A549 (cell line): Measurements from ENCODE around the gene LRRC4C. TPM values are rescaled to one million over a fixed set of nuclear protein-coding genes. Genes with fewer than 3 reads are reported as not detected.

Source experiments
- ATAC-seq, 2 experiments: fragments of 200-7000 bp in 1 of 2; fragments of >200 bp in 1 of 2; cut with Nextera tagmentation in 1 of 2; cut with Tn5 transposase in 1 of 2; 3 replicates each; pipeline versions ENCODE4 v1.8.0 to v1.9.1; 2018 to 2020; ENCODE audit warnings: mild to moderate bottlenecking in 1 of 2, moderate library complexity in 1 of 2
- CTCF ChIA-PET: fragments of 300-600 bp; sonication (Branson Sonifier 250); formaldehyde crosslinking; extraction: SDS; loops from one replicate; lab custom pipeline; 2021; ENCODE audit warnings: antibody characterized with exemption, inconsistent platforms; lab: Yijun Ruan, JAX
- POLR2A ChIA-PET: fragments of 350-600 bp; formaldehyde crosslinking; extraction: SDS; loops from one replicate; lab custom pipeline; 2021; ENCODE audit warnings: antibody characterized with exemption, inconsistent platforms; lab: Yijun Ruan, JAX
- DNase-seq, 2 experiments: peaks; one replicate each; pipeline versions ENCODE4 v3.0.0 to v3.0.0-alpha.2; 2011 to 2016; ENCODE audit warnings: low read depth in 1 of 2, low spot score in 1 of 2
- FAIRE-seq: peaks from 2 replicates; lab custom pipeline; 2011; peaks lifted over from hg19 to GRCh38; lab: Jason Lieb, UNC
- H3K27ac ChIP-seq, 2 experiments: fragments of >200 bp; sonication (Bioruptor Twin); formaldehyde crosslinking; 3 replicates each; pipeline ENCODE4 v1.5.1; 2016 to 2017
- H3K4me1 ChIP-seq: fragments of >200 bp; sonication (Bioruptor Twin); formaldehyde crosslinking; 3 replicates; pipeline ENCODE4 v1.6.1; 2016
- H3K4me2 ChIP-seq: fragments of >200 bp; sonication (Bioruptor Twin); formaldehyde crosslinking; 3 replicates; pipeline ENCODE4 v1.6.1; 2016
- H3K4me3 ChIP-seq: fragments of >200 bp; sonication (Bioruptor Twin); formaldehyde crosslinking; 3 replicates; pipeline ENCODE4 v1.5.1; 2016
- H3K9me3 ChIP-seq: fragments of >200 bp; sonication (Bioruptor Twin); formaldehyde crosslinking; 3 replicates; pipeline ENCODE4 v1.6.1; 2016
- ATOH8 ChIP-seq: fragments of 250-450 bp; sonication (Bioruptor Pico); IDR thresholded peaks from 2 replicates; pipeline ENCODE4 v1.5.0; 2020; ENCODE audit warnings: low read depth, mild to moderate bottlenecking, moderate library complexity
- BCL3 ChIP-seq: fragments of >200 bp; sonication (Bioruptor Twin); formaldehyde crosslinking; IDR thresholded peaks from 3 replicates; pipeline ENCODE4 v1.6.1; 2016
- BHLHE40 ChIP-seq: IDR thresholded peaks from 2 replicates; pipeline ENCODE4 v1.6.1; 2012; ENCODE audit warnings: low read depth, low read length, inconsistent platforms
- CBX2 ChIP-seq: fragments of 200-600 bp; sonication (generic); IDR thresholded peaks from 2 replicates; pipeline ENCODE4 v1.6.1; 2016; ENCODE audit warnings: low read depth, mild to moderate bottlenecking, borderline replicate concordance
- CEBPB ChIP-seq, 2 experiments: fragments of >200 bp in 1 of 2; sonication (Bioruptor Twin) in 1 of 2; formaldehyde crosslinking in 1 of 2; IDR thresholded peaks; 2 replicates each; pipeline ENCODE4 v1.6.1; 2012 to 2016
- CHD4 ChIP-seq: fragments of 200-600 bp; sonication (generic); IDR thresholded peaks from 2 replicates; pipeline ENCODE4 v1.6.1; 2016; ENCODE audit warnings: antibody characterized with exemption, mild to moderate bottlenecking, borderline replicate concordance
- CTCF ChIP-seq: fragments of >200 bp; sonication (Bioruptor Twin); formaldehyde crosslinking; IDR thresholded peaks from 3 replicates; pipeline ENCODE4 v1.5.1; 2016
- E2F6 ChIP-seq: IDR thresholded peaks from 2 replicates; pipeline ENCODE4 v1.6.1; 2012; ENCODE audit warnings: low read depth, borderline replicate concordance
- EP300 ChIP-seq, 2 experiments: fragments of >200 bp; sonication (Bioruptor Twin); formaldehyde crosslinking; IDR thresholded peaks; 2 replicates in 1 of 2; 3 replicates in 1 of 2; pipeline ENCODE4 v1.6.1; 2016 to 2017
- ESRRA ChIP-seq: fragments of 150-350 bp; IDR thresholded peaks from 2 replicates; pipeline ENCODE4 v1.6.1; 2014; ENCODE audit warnings: mild to moderate bottlenecking, low read length, borderline replicate concordance
- GATA3 ChIP-seq: IDR thresholded peaks from 2 replicates; pipeline ENCODE4 v1.6.1; 2012; ENCODE audit warnings: borderline replicate concordance
- HES2 ChIP-seq: fragments of >200 bp; sonication (Bioruptor Twin); formaldehyde crosslinking; IDR thresholded peaks from 2 replicates; pipeline ENCODE4 v1.6.1; 2016
- HEYL ChIP-seq: fragments of 250-450 bp; sonication (Bioruptor Pico); IDR thresholded peaks from 2 replicates; pipeline ENCODE4 v1.8.0; 2021; ENCODE audit warnings: mild to moderate bottlenecking, moderate library complexity
- HOXA7 ChIP-seq: fragments of 250-450 bp; sonication (Bioruptor Pico); IDR thresholded peaks from 2 replicates; pipeline ENCODE4 v1.5.0; 2020; ENCODE audit warnings: mild to moderate bottlenecking, moderate library complexity
- HOXB5 ChIP-seq: fragments of 250-450 bp; sonication (Bioruptor Pico); IDR thresholded peaks from 2 replicates; pipeline ENCODE4 v1.5.0; 2020; ENCODE audit warnings: mild to moderate bottlenecking, moderate library complexity
- KDM1A ChIP-seq: fragments of 200-600 bp; sonication (generic); IDR thresholded peaks from 2 replicates; pipeline ENCODE4 v1.6.1; 2016; ENCODE audit warnings: low read depth, mild to moderate bottlenecking
- MAFK ChIP-seq: fragments of 450-650 bp; IDR thresholded peaks from 2 replicates; pipeline ENCODE4 v1.6.1; 2014; ENCODE audit not compliant: partially characterized antibody
- NFE2L2 ChIP-seq: fragments of 150-350 bp; conservative IDR thresholded peaks from 2 replicates; pipeline ENCODE4 v1.6.1; 2014; ENCODE audit warnings: low read length
- PBX3 ChIP-seq: IDR thresholded peaks from 2 replicates; pipeline ENCODE4 v1.6.1; 2012
- PHF8 ChIP-seq: fragments of 200-600 bp; sonication (generic); IDR thresholded peaks from 2 replicates; pipeline ENCODE4 v1.6.1; 2016; ENCODE audit warnings: low read depth, mild to moderate bottlenecking, antibody characterized with exemption, moderate library complexity, borderline replicate concordance
- POLR2A ChIP-seq: IDR thresholded peaks from 2 replicates; pipeline ENCODE4 v1.6.1; 2012; ENCODE audit warnings: mild to moderate bottlenecking, low read length
- POLR2AphosphoS2 ChIP-seq: conservative IDR thresholded peaks from 2 replicates; pipeline ENCODE4 v1.6.1; 2012; ENCODE audit warnings: low read length, improper control_type of control experiment, inconsistent platforms
- RCOR1 ChIP-seq: fragments of 150-350 bp; IDR thresholded peaks from 2 replicates; pipeline ENCODE4 v1.6.1; 2014; ENCODE audit warnings: antibody characterized with exemption, low read length, low read depth
- RFX5 ChIP-seq: fragments of 450-650 bp; IDR thresholded peaks from 2 replicates; pipeline ENCODE4 v1.7.1; 2014; ENCODE audit warnings: antibody characterized with exemption, mild to moderate bottlenecking, moderate library complexity
- SREBF2 ChIP-seq: fragments of 450-650 bp; IDR thresholded peaks from 2 replicates; pipeline ENCODE4 v1.6.1; 2014; ENCODE audit warnings: mild to moderate bottlenecking, moderate library complexity
- USF2 ChIP-seq: fragments of 450-650 bp; IDR thresholded peaks from 2 replicates; pipeline ENCODE4 v1.6.1; 2014; ENCODE audit warnings: antibody characterized with exemption
- ZC3H11A ChIP-seq: fragments of 450-650 bp; IDR thresholded peaks from 2 replicates; pipeline ENCODE4 v1.6.1; 2014; ENCODE audit warnings: antibody characterized with exemption, mild to moderate bottlenecking
- ZNF302 ChIP-seq: fragments of 250-450 bp; sonication (Bioruptor Pico); IDR thresholded peaks from 2 replicates; pipeline ENCODE4 v1.9.0; 2021; ENCODE audit warnings: inconsistent platforms, mild to moderate bottlenecking, moderate library complexity
- ZSCAN20 ChIP-seq: fragments of 250-450 bp; sonication (Bioruptor Pico); IDR thresholded peaks from 2 replicates; pipeline ENCODE4 v1.8.0; 2022; ENCODE audit warnings: mild to moderate bottlenecking, moderate library complexity
- WGBS: methylation state at CpG from one replicate; pipeline ENCODE4 v1.1.6; 2017; ENCODE audit errors: missing lambda C conversion rate; 5-methylcytosine and 5-hydroxymethylcytosine counted together
- polyA plus RNA-seq, 4 experiments: library from polyadenylated mRNA; depleted of rRNA in 3 of 4; stranded (reverse); fragments of >200 nt; fragmentation: RNase III in 1 of 4; extraction: RNeasy Plus Mini Kit Qiagen cat#74134 plus additional on column Dnase treatment in 1 of 4; gene quantifications; 2 replicates in 3 of 4; 3 replicates in 1 of 4; pipeline ENCODE4 v1.2.3, GENCODE V29; 2011 to 2017

The LRRC4C gene
- polyA plus RNA-seq, 2 of the 4 experiments (the other 2 are of a cell fraction), result not detected

GRCh38 chr11:40190294-40190693 lies 1269.2 kb downstream of the LRRC4C start:
- ChIA-PET CTCF (no interaction called here), POLR2A (no interaction called here)
- 7% methylated on average over 5 of the region's 5 CpGs for WGBS
- Histone ChIP-seq H3K27ac (no peak overlapping the region), H3K4me2 (no peak overlapping the region), H3K9me3 (no peaks in the 10 kb centered on the region), H3K4me1 (no peaks in the 10 kb centered on the region), H3K4me3 (no peak overlapping the region)
- ATAC-seq (no peak), DNase-seq (no peak), FAIRE-seq (no peak)
- TF ChIP-seq HEYL (no peak), CTCF (no peak), KDM1A (no peak), CEBPB (IDR thresholded peaks at IDR 0.05) (no peak), BHLHE40 (no peak), USF2 (no peak), PBX3 (no peak), SREBF2 (no peak), MAFK (no peak), POLR2AphosphoS2 (no peak), HOXA7 (CRISPR knock-in tag) (no peak), ZC3H11A (no peak), ESRRA (no peak), CBX2 (no peak), E2F6 (no peak), HES2 (no peak), CHD4 (no peak)

- FAIRE-seq, result no peak
- no peak overlapping the region for H3K4me3 ChIP-seq
- WGBS, result 4% methylated on average over 3 of the region's 3 CpGs
- POLR2A ChIA-PET, result no interaction called here
- DNase-seq, result no peak
- no peaks in the 10 kb centered on the region for H3K9me3 ChIP-seq
- no peak overlapping the region for H3K4me2 ChIP-seq
- CTCF ChIA-PET, result no interaction called here
- no peaks in the 10 kb centered on the region for H3K4me1 ChIP-seq
- no peak for ATAC-seq
- TF ChIP-seq EP300 (IDR thresholded peaks at IDR 0.05) (no peak), NFE2L2 (no peak), POLR2A (no peak), BCL3 (no peak), HOXB5 (CRISPR knock-in tag) (no peak), RFX5 (no peak), HES2 (no peak), RCOR1 (no peak), ATOH8 (CRISPR knock-in tag) (no peak), ZNF302 (CRISPR knock-in tag) (no peak), PHF8 (no peak), ZSCAN20 (no peak), GATA3 (no peak)
- no peak overlapping the region for H3K27ac ChIP-seq
Measured at GRCh38 chr11:40188848-40189247, 1270.6 kb downstream of the LRRC4C start.
